ENCODE results near the gene GLRX5.

GRCh38 chr14:95575840-95576473 is 41.1 kb downstream of the GLRX5 start:
- TF ChIP-seq, protein P1, sequence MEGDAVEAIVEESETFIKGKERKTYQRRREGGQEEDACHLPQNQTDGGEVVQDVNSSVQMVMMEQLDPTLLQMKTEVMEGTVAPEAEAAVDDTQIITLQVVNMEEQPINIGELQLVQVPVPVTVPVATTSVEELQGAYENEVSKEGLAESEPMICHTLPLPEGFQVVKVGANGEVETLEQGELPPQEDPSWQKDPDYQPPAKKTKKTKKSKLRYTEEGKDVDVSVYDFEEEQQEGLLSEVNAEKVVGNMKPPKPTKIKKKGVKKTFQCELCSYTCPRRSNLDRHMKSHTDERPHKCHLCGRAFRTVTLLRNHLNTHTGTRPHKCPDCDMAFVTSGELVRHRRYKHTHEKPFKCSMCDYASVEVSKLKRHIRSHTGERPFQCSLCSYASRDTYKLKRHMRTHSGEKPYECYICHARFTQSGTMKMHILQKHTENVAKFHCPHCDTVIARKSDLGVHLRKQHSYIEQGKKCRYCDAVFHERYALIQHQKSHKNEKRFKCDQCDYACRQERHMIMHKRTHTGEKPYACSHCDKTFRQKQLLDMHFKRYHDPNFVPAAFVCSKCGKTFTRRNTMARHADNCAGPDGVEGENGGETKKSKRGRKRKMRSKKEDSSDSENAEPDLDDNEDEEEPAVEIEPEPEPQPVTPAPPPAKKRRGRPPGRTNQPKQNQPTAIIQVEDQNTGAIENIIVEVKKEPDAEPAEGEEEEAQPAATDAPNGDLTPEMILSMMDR (IDR thresholded peaks at IDR 0.05; ENCODE audit: low read length), result no peak
- no peak for TF ChIP-seq EZH2 (optimal IDR thresholded peaks at IDR 0.05; ENCODE audit: low read depth, low read length)

Data from MM.1S (cell line).